CD4-positive, alpha-beta T cell (primary cell): ENCODE measurements around the gene IQGAP2. TPM values are rescaled to one million over a fixed set of nuclear protein-coding genes. Genes with fewer than 3 reads are reported as not detected.

Source experiments
- ATAC-seq: fragments of 200-7000 bp; cut with Tn5 transposase; one replicate; pipeline ENCODE4 v1.10.0; 2022; ENCODE audit warnings: mild to moderate bottlenecking; ENCODE audit not compliant: poor library complexity
- CTCF ChIA-PET: fragments of 350-600 bp; sonication (Branson Sonifier 250); formaldehyde crosslinking; loops from one replicate; lab custom pipeline; 2021; ENCODE audit warnings: antibody characterized with exemption, inconsistent platforms; lab: Charles Lee
- POLR2A ChIA-PET: fragments of 350-600 bp; sonication (Branson Sonifier 250); formaldehyde crosslinking; loops from one replicate; lab custom pipeline; 2021; ENCODE audit warnings: antibody characterized with exemption, inconsistent platforms; lab: Charles Lee
- DNase-seq, 14 experiments: peaks; one replicate each; pipeline ENCODE4 v3.0.0-alpha.2; 2013 to 2020; ENCODE audit warnings: mixed read lengths in 2 of 14
- H3K27ac ChIP-seq, 2 donors: one replicate each; pipeline versions ENCODE4 v1.5.1 to v1.7.0; 2013; ENCODE audit warnings: low read length in 2 of 2, low read depth in 1 of 2, mild to moderate bottlenecking in 1 of 2
- H3K27me3 ChIP-seq, 2 experiments: 1 replicate in 1 of 2; 2 replicates in 1 of 2; pipeline versions ENCODE4 v1.6.1 to v1.7.0; 2013; ENCODE audit warnings: low read length in 2 of 2, control low read depth in 1 of 2, mild to moderate bottlenecking in 1 of 2, moderate library complexity in 1 of 2; ENCODE audit not compliant: insufficient read depth in 2 of 2, control insufficient read depth in 1 of 2
- H3K36me3 ChIP-seq: one replicate; pipeline ENCODE4 v1.6.1; 2013; ENCODE audit warnings: low read length, control low read depth; ENCODE audit not compliant: insufficient read depth
- H3K4me1 ChIP-seq: one replicate; pipeline ENCODE4 v1.6.1; 2013; ENCODE audit warnings: low read length, control low read depth; ENCODE audit not compliant: insufficient read depth
- H3K4me3 ChIP-seq: one replicate; pipeline ENCODE4 v1.5.1; 2013; ENCODE audit warnings: mild to moderate bottlenecking, low read length, moderate library complexity
- H3K9me3 ChIP-seq, 2 experiments: 1 replicate in 1 of 2; 2 replicates in 1 of 2; pipeline versions ENCODE4 v1.6.1 to v1.7.0; 2013; ENCODE audit warnings: low read length in 2 of 2, mild to moderate bottlenecking in 2 of 2, control low read depth in 1 of 2, moderate library complexity in 1 of 2; ENCODE audit not compliant: control insufficient read depth in 1 of 2, insufficient read depth in 1 of 2
- H3K27ac Mint-ChIP-seq: one replicate; pipeline ENCODE4 v1.8.0; 2020; ENCODE audit warnings: mixed read lengths
- H3K27me3 Mint-ChIP-seq: one replicate; pipeline ENCODE4 v1.8.0; 2021; ENCODE audit warnings: mixed read lengths
- H3K36me3 Mint-ChIP-seq: one replicate; pipeline ENCODE4 v1.8.0; 2021; ENCODE audit warnings: low read depth, mixed read lengths
- H3K4me1 Mint-ChIP-seq: one replicate; pipeline ENCODE4 v1.8.0; 2021; ENCODE audit warnings: low read depth, mixed read lengths
- H3K4me3 Mint-ChIP-seq: one replicate; pipeline ENCODE4 v1.8.0; 2020; ENCODE audit warnings: mild to moderate bottlenecking, mixed read lengths
- H3K9me3 Mint-ChIP-seq: one replicate; pipeline ENCODE4 v1.8.0; 2020; ENCODE audit warnings: mixed read lengths
- intact Hi-C, 2 experiments: fragments of 100-400 bp; cut with DNase I in 1 of 2; cut with micrococcal nuclease in 1 of 2; formaldehyde crosslinking; loops; one replicate each; pipeline versions ENCODE4 v1.15.1 to v1.9.0; 2023 to 2025; cut with DNase I, micrococcal nuclease
- total RNA-seq, 174 experiments: library from RNA in 2 of 174; stranded (reverse) in 2 of 174; gene quantifications; one replicate each; pipeline ENCODE4 v1.2.3 and lab custom pipeline; 2021 to 2026
- TF ChIP-seq, protein P1 (sequence below): fragments of 200-600 bp; IDR thresholded peaks from one replicate; pipeline ENCODE4 v1.8.0; 2022; ENCODE audit warnings: antibody characterized with exemption, mild to moderate bottlenecking

IQGAP2 gene
- total RNA-seq, 2 experiments from 2014 or later: 58.8 TPM

DNA sequence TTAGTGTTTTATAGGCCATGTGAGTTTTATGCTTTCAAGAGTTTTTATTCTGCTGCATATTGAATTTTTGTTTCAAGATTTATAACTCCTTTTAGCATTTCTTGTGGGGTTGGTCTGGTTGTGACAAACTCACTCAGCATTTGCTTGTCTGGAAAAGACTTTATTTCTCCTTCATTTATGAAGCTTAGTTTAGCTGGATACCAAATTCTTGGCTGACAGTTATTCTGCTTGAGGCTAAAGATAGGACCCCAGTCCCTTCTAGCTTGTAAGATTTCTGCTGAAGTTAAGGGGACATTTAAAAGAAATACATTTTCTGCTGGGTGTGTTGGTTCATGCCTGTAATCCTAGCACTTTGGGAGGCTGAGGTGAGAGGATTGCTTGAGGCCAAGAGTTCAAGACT, 36.8 kb downstream of the IQGAP2 start:
- H3K27ac Mint-ChIP-seq: no peak overlapping the region
- POLR2A ChIA-PET: no interaction called here
- CTCF ChIA-PET: interaction anchor here (0.9 kb wide), 1 partner anchor 62 kb away, joined by 3 read pairs; no protein-coding TSS in a partner anchor

DNA sequence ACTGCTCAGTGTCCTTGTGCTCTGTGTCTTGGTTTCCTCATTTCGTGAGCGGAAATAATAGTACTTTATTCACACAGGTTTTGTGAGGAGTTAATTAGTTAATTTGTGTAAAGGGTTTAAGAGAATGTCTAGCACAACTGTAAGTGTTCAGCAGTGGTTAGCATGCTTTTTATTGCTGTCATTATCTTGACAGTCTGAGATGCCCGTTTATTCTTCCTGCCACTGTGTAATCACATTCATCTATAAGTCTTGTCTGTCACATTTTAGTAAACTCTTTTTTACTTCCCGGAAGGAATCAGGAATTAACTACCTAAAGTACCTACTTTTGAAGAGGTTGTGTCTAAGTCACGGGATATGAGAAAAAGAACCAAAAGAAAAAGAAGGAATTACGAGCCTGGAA, 38.0 kb downstream of the IQGAP2 start:
- H3K4me1 ChIP-seq: peaks cover 6% of the 10 kb centered on the region
- no peak overlapping the region for H3K27ac Mint-ChIP-seq

More for the DNA sequence above, 36.8 kb downstream of the IQGAP2 start:
- H3K4me3 Mint-ChIP-seq: no peak overlapping the region
- DNase-seq (no peak), ATAC-seq (no peak)
- H3K9me3 Mint-ChIP-seq: peaks cover 6% of the 10 kb centered on the region
- H3K36me3 Mint-ChIP-seq: peaks cover 61% of the 10 kb centered on the region
- Histone ChIP-seq H3K27ac (no peak overlapping the region), H3K27me3 (no peaks in the 10 kb centered on the region), H3K9me3 (peaks cover 0 to 10% of the 10 kb centered on the region in 2 experiments), H3K36me3 (peaks cover 5% of the 10 kb centered on the region), H3K4me3 (no peak overlapping the region), H3K4me1 (peaks cover 6% of the 10 kb centered on the region)
- no peaks in the 10 kb centered on the region for H3K27me3 Mint-ChIP-seq
- peaks cover 49% of the 10 kb centered on the region for H3K4me1 Mint-ChIP-seq
- intact Hi-C loops: no loop called here
- TF ChIP-seq, protein P1, sequence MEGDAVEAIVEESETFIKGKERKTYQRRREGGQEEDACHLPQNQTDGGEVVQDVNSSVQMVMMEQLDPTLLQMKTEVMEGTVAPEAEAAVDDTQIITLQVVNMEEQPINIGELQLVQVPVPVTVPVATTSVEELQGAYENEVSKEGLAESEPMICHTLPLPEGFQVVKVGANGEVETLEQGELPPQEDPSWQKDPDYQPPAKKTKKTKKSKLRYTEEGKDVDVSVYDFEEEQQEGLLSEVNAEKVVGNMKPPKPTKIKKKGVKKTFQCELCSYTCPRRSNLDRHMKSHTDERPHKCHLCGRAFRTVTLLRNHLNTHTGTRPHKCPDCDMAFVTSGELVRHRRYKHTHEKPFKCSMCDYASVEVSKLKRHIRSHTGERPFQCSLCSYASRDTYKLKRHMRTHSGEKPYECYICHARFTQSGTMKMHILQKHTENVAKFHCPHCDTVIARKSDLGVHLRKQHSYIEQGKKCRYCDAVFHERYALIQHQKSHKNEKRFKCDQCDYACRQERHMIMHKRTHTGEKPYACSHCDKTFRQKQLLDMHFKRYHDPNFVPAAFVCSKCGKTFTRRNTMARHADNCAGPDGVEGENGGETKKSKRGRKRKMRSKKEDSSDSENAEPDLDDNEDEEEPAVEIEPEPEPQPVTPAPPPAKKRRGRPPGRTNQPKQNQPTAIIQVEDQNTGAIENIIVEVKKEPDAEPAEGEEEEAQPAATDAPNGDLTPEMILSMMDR: no peak

DNA sequence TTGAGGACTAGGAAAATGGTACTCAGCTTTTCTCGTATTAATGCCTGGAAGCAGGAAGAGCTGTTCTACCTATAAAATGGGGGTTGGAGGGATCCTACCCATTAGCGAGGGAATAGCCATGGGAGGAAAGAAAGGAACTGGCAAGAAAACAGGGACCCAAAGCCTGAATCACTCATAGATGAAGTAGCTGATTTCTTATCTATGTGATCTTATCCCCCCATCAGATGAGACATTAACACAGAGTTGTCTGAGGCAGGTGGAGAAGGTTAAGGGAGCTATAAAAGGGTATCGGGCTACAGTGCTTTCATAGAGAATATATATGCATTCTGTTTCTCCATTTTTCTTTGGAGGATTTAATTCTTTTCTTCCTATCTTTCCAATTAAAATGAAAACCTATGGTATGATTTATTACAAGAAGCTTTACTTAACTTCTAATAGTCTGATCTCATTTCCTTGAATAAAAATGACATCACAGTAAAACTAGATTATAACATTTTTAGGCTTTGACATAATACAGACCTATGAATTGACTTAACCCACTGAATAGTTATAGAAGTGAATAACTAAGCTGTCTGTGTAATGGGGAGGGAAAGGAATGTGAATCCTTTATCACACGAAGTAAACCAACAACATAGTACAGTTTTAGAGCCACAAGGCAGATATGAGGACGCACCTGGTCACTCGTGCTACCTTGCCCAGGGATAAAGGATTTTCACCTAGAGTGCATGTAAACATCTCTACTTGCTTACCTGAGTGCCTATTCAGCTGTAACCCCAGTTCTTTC, 39.0 kb downstream of the IQGAP2 start:
- H3K27ac Mint-ChIP-seq: no peak overlapping the region
- TF ChIP-seq, protein P1: no peak

More for the DNA sequence above, 38.0 kb downstream of the IQGAP2 start:
- no peak overlapping the region for H3K4me3 Mint-ChIP-seq
- TF ChIP-seq, protein P1: no peak
- H3K9me3 Mint-ChIP-seq: peaks cover 3% of the 10 kb centered on the region
- H3K27ac ChIP-seq: no peak overlapping the region
- H3K4me1 Mint-ChIP-seq: peaks cover 48% of the 10 kb centered on the region
- peaks cover 12% of the 10 kb centered on the region for H3K36me3 ChIP-seq
- no peaks in the 10 kb centered on the region for H3K27me3 ChIP-seq
- H3K27me3 Mint-ChIP-seq: no peaks in the 10 kb centered on the region
- peaks cover 0 to 10% of the 10 kb centered on the region in 2 experiments for H3K9me3 ChIP-seq
- peaks cover 62% of the 10 kb centered on the region for H3K36me3 Mint-ChIP-seq
- DNase-seq: no peak
- intact Hi-C loops: no loop called here
- ChIA-PET CTCF (no interaction called here), POLR2A (no interaction called here)
- ATAC-seq: no peak
- no peak overlapping the region for H3K4me3 ChIP-seq

More for the DNA sequence above, 39.0 kb downstream of the IQGAP2 start:
- H3K4me3 Mint-ChIP-seq: no peak overlapping the region
- no peak for DNase-seq
- CTCF ChIA-PET: interaction anchor here (2.2 kb wide), 1 partner anchor 39 kb away, joined by 5 read pairs; the partner anchor contains the start of gene IQGAP2
- no peaks in the 10 kb centered on the region for H3K27me3 Mint-ChIP-seq
- H3K9me3 Mint-ChIP-seq: peaks cover 3% of the 10 kb centered on the region
- peaks cover 54% of the 10 kb centered on the region for H3K4me1 Mint-ChIP-seq
- Histone ChIP-seq H3K4me3 (no peak overlapping the region), H3K9me3 (peaks cover 0 to 4% of the 10 kb centered on the region in 2 experiments), H3K27me3 (no peaks in the 10 kb centered on the region), H3K4me1 (peaks cover 10% of the 10 kb centered on the region), H3K27ac (no peak overlapping the region), H3K36me3 (peaks cover 12% of the 10 kb centered on the region)
- intact Hi-C loops: no loop called here
- H3K36me3 Mint-ChIP-seq: peaks cover 66% of the 10 kb centered on the region
- no peak for ATAC-seq
- POLR2A ChIA-PET: no interaction called here
